Endothelial cell of umbilical vein (primary cell): ENCODE results near the gene FBXO21. TPM values are rescaled to one million over a fixed set of nuclear protein-coding genes. Genes with fewer than 3 reads are reported as not detected.

Experiments used
- BruUV-seq: library from RNA; stranded (reverse); fragments of 400-500 nt; replicated peaks from 2 replicates; lab custom pipeline; 2021; lab: Mats Ljungman, UMichigan
- CTCF ChIA-PET: fragments of 300-600, 350-600 bp; sonication (Branson Sonifier 250); formaldehyde crosslinking; loops from one replicate; lab custom pipeline; 2021; ENCODE audit warnings: antibody characterized with exemption, inconsistent platforms; lab: Charles Lee
- POLR2A ChIA-PET: fragments of 300-600, 350-600 bp; sonication (Branson Sonifier 250); formaldehyde crosslinking; loops from one replicate; lab custom pipeline; 2021; ENCODE audit warnings: antibody characterized with exemption, inconsistent platforms; lab: Charles Lee
- DNase-seq: peaks from one replicate; pipeline ENCODE4 v3.0.0-alpha.2; 2011; ENCODE audit warnings: low read depth, low spot score
- FAIRE-seq: peaks from 2 replicates; lab custom pipeline; 2011; peaks lifted over from hg19 to GRCh38; lab: Jason Lieb, UNC
- H2AFZ ChIP-seq: 2 replicates; pipeline ENCODE4 v1.6.0; 2012; ENCODE audit warnings: low read depth, low read length, control low read depth, inconsistent platforms
- H3K27ac ChIP-seq: 2 replicates; pipeline ENCODE4 v1.5.1; 2011; ENCODE audit warnings: low read depth, mild to moderate bottlenecking, control low read depth, low read length, moderate library complexity; ENCODE audit not compliant: insufficient read depth
- H3K27me3 ChIP-seq, 2 experiments: 2 replicates each; pipeline versions ENCODE4 v1.6.0 to v1.6.1; 2011; ENCODE audit warnings: low read length in 2 of 2, mixed read lengths in 1 of 2; ENCODE audit not compliant: control insufficient read depth in 2 of 2, insufficient read depth in 2 of 2
- H3K36me3 ChIP-seq, 2 experiments: 2 replicates in 1 of 2; 3 replicates in 1 of 2; pipeline ENCODE4 v1.5.1; 2011; ENCODE audit warnings: low read length in 2 of 2, mild to moderate bottlenecking in 1 of 2, moderate library complexity in 1 of 2; ENCODE audit not compliant: control insufficient read depth in 2 of 2, insufficient read depth in 2 of 2; ENCODE audit errors: extremely low read depth in 1 of 2
- H3K4me1 ChIP-seq: 3 replicates; pipeline ENCODE4 v1.5.1; 2011; ENCODE audit warnings: mild to moderate bottlenecking, low read length; ENCODE audit not compliant: control insufficient read depth, insufficient read depth; ENCODE audit errors: extremely low read depth
- H3K4me2 ChIP-seq: 2 replicates; pipeline ENCODE4 v1.6.1; 2011; ENCODE audit warnings: low read length, control low read depth, mixed read lengths; ENCODE audit not compliant: insufficient read depth
- H3K4me3 ChIP-seq, 3 experiments: fragments of 200-600 bp in 1 of 3; sonication (generic), shearing (Covaris generic) in 1 of 3; replicated peaks in 1 of 3; 2 replicates each; pipeline ENCODE4 v1.5.1; 2011 to 2016; ENCODE audit warnings: control low read depth in 3 of 3, low read length in 3 of 3, mild to moderate bottlenecking in 2 of 3, inconsistent platforms in 1 of 3, low read depth in 1 of 3, moderate library complexity in 1 of 3; ENCODE audit not compliant: insufficient read depth in 1 of 3
- H3K79me2 ChIP-seq: 2 replicates; pipeline ENCODE4 v1.6.0; 2012; ENCODE audit warnings: low read length, inconsistent platforms; ENCODE audit not compliant: control insufficient read depth, insufficient read depth
- H3K9ac ChIP-seq: replicated peaks from 2 replicates; pipeline ENCODE3; 2011; ENCODE audit warnings: low read length, control low read depth; ENCODE audit not compliant: insufficient read depth; ENCODE audit errors: extremely low read depth
- H3K9me1 ChIP-seq: replicated peaks from 3 replicates; pipeline ENCODE4 v1.6.0; 2011; ENCODE audit warnings: mild to moderate bottlenecking, low read length; ENCODE audit not compliant: control insufficient read depth, insufficient read depth; ENCODE audit errors: extremely low read depth
- H3K9me3 ChIP-seq: replicated peaks from 2 replicates; pipeline ENCODE4 v1.5.1; 2012; ENCODE audit warnings: low read length, inconsistent platforms; ENCODE audit not compliant: control insufficient read depth, insufficient read depth
- H4K20me1 ChIP-seq: replicated peaks from 2 replicates; pipeline ENCODE3; 2011; ENCODE audit warnings: mild to moderate bottlenecking, low read length; ENCODE audit not compliant: control insufficient read depth, insufficient read depth; ENCODE audit errors: extremely low read depth
- CTCF ChIP-seq, 2 donors: IDR thresholded peaks; 1 replicate in 1 of 2; 2 replicates in 1 of 2; pipeline ENCODE4 v1.5.1; 2011; ENCODE audit warnings: low read length in 2 of 2, mild to moderate bottlenecking in 2 of 2, moderate library complexity in 2 of 2, control low read depth in 1 of 2, inconsistent platforms in 1 of 2, low read depth in 1 of 2; ENCODE audit not compliant: insufficient read depth in 1 of 2; ENCODE audit errors: extremely low read depth in 1 of 2
- EZH2 ChIP-seq: IDR thresholded peaks from 2 replicates; pipeline ENCODE4 v1.6.1; 2012; ENCODE audit warnings: borderline replicate concordance, low read depth, mild to moderate bottlenecking, moderate library complexity, low read length, inconsistent platforms; ENCODE audit not compliant: severe bottlenecking
- FOS ChIP-seq: IDR thresholded peaks from 2 replicates; pipeline ENCODE4 v1.6.1; 2011; ENCODE audit warnings: mild to moderate bottlenecking, low read length, moderate library complexity, borderline replicate concordance; ENCODE audit not compliant: insufficient read depth
- GATA2 ChIP-seq: IDR thresholded peaks from 2 replicates; pipeline ENCODE4 v1.7.0; 2011; ENCODE audit warnings: low read depth, mild to moderate bottlenecking, moderate library complexity, mixed read lengths, low read length; ENCODE audit not compliant: insufficient read length, insufficient read depth
- JUN ChIP-seq: IDR thresholded peaks from 2 replicates; pipeline ENCODE4 v1.6.1; 2011; ENCODE audit warnings: borderline replicate concordance, low read depth; ENCODE audit not compliant: insufficient read length, insufficient read depth
- MAX ChIP-seq: IDR thresholded peaks from 2 replicates; pipeline ENCODE4 v1.6.1; 2011; ENCODE audit not compliant: insufficient read depth, insufficient read length
- MYC ChIP-seq: IDR thresholded peaks from one replicate; pipeline ENCODE4 v1.6.1; 2011; ENCODE audit warnings: mild to moderate bottlenecking, low read depth, low read length
- POLR2A ChIP-seq: IDR thresholded peaks from 2 replicates; pipeline ENCODE4 v1.6.1; 2012; ENCODE audit warnings: low read depth, mild to moderate bottlenecking, control low read depth, low read length
- POLR2AphosphoS5 ChIP-seq: IDR thresholded peaks from 2 replicates; pipeline ENCODE4 v1.6.1; 2012; ENCODE audit warnings: low read depth, mild to moderate bottlenecking, control low read depth, low read length, moderate library complexity; ENCODE audit not compliant: insufficient read depth
- dilution Hi-C: fragments of 300-500 bp; cut with MboI; formaldehyde crosslinking; loops from one replicate; pipeline ENCODE4 v1.15.0; 2019; ENCODE audit warnings: low sequenced_read_pairs; ENCODE audit not compliant: extremely low pct_ligation_motif_present
- intact Hi-C: fragments of 100-400 bp; cut with micrococcal nuclease; formaldehyde crosslinking; loops from one replicate; pipeline ENCODE4 v1.10.0; 2022
- polyA plus RNA-seq, 4 experiments: library from polyadenylated mRNA; depleted of rRNA in 3 of 4; stranded (reverse) in 3 of 4; unstranded in 1 of 4; fragments of >200 nt; gene quantifications; 2 replicates each; pipeline versions ENCODE4 v1.2.1 to v1.2.3, GENCODE V29; 2011 to 2012; ENCODE audit warnings: missing spikeins in 1 of 4
- total RNA-seq: library from RNA; stranded (reverse); gene quantifications from 2 replicates; pipeline ENCODE4 v1.2.3, GENCODE V29; 2021

Gene FBXO21
- total and polyA plus RNA-seq, 2 donors (not counting 3 experiments of a cell fraction or from before 2014, with no cell fraction given): 41.6 to 66.7 TPM

- H3K27ac ChIP-seq: no peak overlapping the region
- no peak overlapping the region for H3K9ac ChIP-seq
- no peaks in the 10 kb centered on the region for H3K9me1 ChIP-seq
- intact Hi-C loops (no loop called here), dilution Hi-C loops (no loop called here)
- H3K9me3 ChIP-seq: no peaks in the 10 kb centered on the region
- H3K4me3 ChIP-seq: no peak overlapping the region
- BruUV-seq: no TSS peak
- no peak overlapping the region for H3K4me2 ChIP-seq
- ChIA-PET CTCF (no interaction called here), POLR2A (interaction anchor here (0.6 kb wide), 1 partner anchor 1117 kb away, joined by 3 read pairs; no protein-coding TSS in a partner anchor)
- FAIRE-seq: no peak
- H3K4me1 ChIP-seq: no peaks in the 10 kb centered on the region
- no peaks in the 10 kb centered on the region for H4K20me1 ChIP-seq
- H3K79me2 ChIP-seq: no peaks in the 10 kb centered on the region
- H3K27me3 ChIP-seq: no peaks in the 10 kb centered on the region
- H2AFZ ChIP-seq: no peak overlapping the region
- no peak for DNase-seq
- peaks cover 10 to 41% of the 10 kb centered on the region in 2 experiments for H3K36me3 ChIP-seq
- TF ChIP-seq POLR2AphosphoS5: no peak
- TF ChIP-seq CTCF (IDR thresholded peaks at IDR 0.05; ENCODE audit: extremely low read depth in 1 of 2, insufficient read depth in 1 of 2, low read depth in 1 of 2, low read length in 2 of 2): no peak
- no peak for TF ChIP-seq GATA2
- TF ChIP-seq POLR2A: no peak
- TF ChIP-seq FOS: no peak
- TF ChIP-seq JUN: no peak
- TF ChIP-seq MYC: no peak
- TF ChIP-seq MAX: no peak
- TF ChIP-seq EZH2: no peak
These were observed 24.9 kb downstream of the FBXO21 start for GRCh38 chr12:117165342-117165741.
